GM18873 (cell line): Measurements from ENCODE around the gene ARRDC2.
"Not testable (repeated sequence)": the region's sequence is repeated elsewhere in the genome, so short reads cannot be mapped to it uniquely, and the experiment has no call there.

Experiments used
- ATAC-seq: cut with Tn5 transposase; IDR thresholded peaks from one replicate; pipeline ENCODE4 v1.9.1; 2021; ENCODE audit warnings: mild to moderate bottlenecking, moderate library complexity, moderate number of reproducible peaks; ENCODE audit not compliant: unreplicated experiment, low FRiP score

Gene ARRDC2

GRCh38 chr19:18013210-18014111, 5.5 kb downstream of the ARRDC2 start:
- ATAC-seq = no peak

- no peak for ATAC-seq
Observed at GRCh38 chr19:18014197-18014596, 6.2 kb downstream of the ARRDC2 start.

GRCh38 chr19:18016209-18016910, 8.4 kb downstream of the ARRDC2 start:
- ATAC-seq = no peak

GRCh38 chr19:18017275-18018083, 9.5 kb downstream of the ARRDC2 start:
- no peak for ATAC-seq

- ATAC-seq = no peak
Observed at GRCh38 chr19:18020212-18021085, 12.5 kb downstream of the ARRDC2 start.

- no peak for ATAC-seq
Observed at GRCh38 chr19:18021121-18021755, 13.3 kb downstream of the ARRDC2 start.

- no peak for ATAC-seq
Observed at GRCh38 chr19:18023622-18024251, 15.8 kb downstream of the ARRDC2 start.

GRCh38 chr19:18027151-18027550, 19.2 kb downstream of the ARRDC2 start:
- ATAC-seq = no peak

GRCh38 chr19:18029617-18030338, 21.8 kb downstream of the ARRDC2 start:
- no peak for ATAC-seq

GRCh38 chr19:18031401-18031800, 23.4 kb downstream of the ARRDC2 start:
- ATAC-seq = not testable (repeated sequence)

- ATAC-seq = not testable (repeated sequence)
Observed at GRCh38 chr19:18032102-18032501, 24.1 kb downstream of the ARRDC2 start.

- no peak for ATAC-seq
Observed at GRCh38 chr19:18041054-18041453, 33.1 kb downstream of the ARRDC2 start.

- ATAC-seq = no peak
Observed at GRCh38 chr19:18043676-18044075, 35.7 kb downstream of the ARRDC2 start.

- ATAC-seq = peak; percentile 77
Observed at GRCh38 chr19:18044825-18045304, 36.9 kb downstream of the ARRDC2 start.

GRCh38 chr19:18045307-18046050, 37.5 kb downstream of the ARRDC2 start:
- no peak for ATAC-seq

- no peak for ATAC-seq
Observed at GRCh38 chr19:18046059-18046718, 38.2 kb downstream of the ARRDC2 start.

GRCh38 chr19:18049385-18049784, 41.4 kb downstream of the ARRDC2 start:
- no peak for ATAC-seq
